Natural killer cell (primary cell): Measurements from ENCODE around the gene CDCP2. TPM values are rescaled to one million over a fixed set of nuclear protein-coding genes. Genes with fewer than 3 reads are reported as not detected.

ENCODE experiments used
- ATAC-seq, 3 donors: fragments of 150-1000 bp in 2 of 3; fragments of 200-7000 bp in 1 of 3; cut with Tn5 transposase; 1 replicate in 1 of 3; 2 replicates in 2 of 3; pipeline ENCODE4 v1.10.0; 2021; ENCODE audit warnings: mild to moderate bottlenecking in 2 of 3, moderate library complexity in 2 of 3
- DNase-seq, 2 donors: peaks; one replicate each; pipeline versions ENCODE4 v3.0.0 to v3.0.0-alpha.2; 2013 to 2021; ENCODE audit warnings: mixed read lengths in 1 of 2
- H3K27ac ChIP-seq: one replicate; pipeline ENCODE4 v1.5.1; 2013; ENCODE audit warnings: mild to moderate bottlenecking, low read length
- H3K27me3 ChIP-seq: one replicate; pipeline ENCODE4 v1.6.1; 2013; ENCODE audit warnings: low read length; ENCODE audit not compliant: control insufficient read depth, insufficient read depth
- H3K36me3 ChIP-seq: one replicate; pipeline ENCODE4 v1.6.1; 2013; ENCODE audit warnings: low read length; ENCODE audit not compliant: control insufficient read depth, insufficient read depth
- H3K4me1 ChIP-seq: one replicate; pipeline ENCODE4 v1.6.1; 2013; ENCODE audit warnings: low read length; ENCODE audit not compliant: control insufficient read depth, insufficient read depth
- H3K4me3 ChIP-seq: one replicate; pipeline ENCODE4 v1.5.1; 2013; ENCODE audit warnings: low read length
- H3K9me3 ChIP-seq: one replicate; pipeline ENCODE4 v1.6.1; 2013; ENCODE audit warnings: low read length; ENCODE audit not compliant: control insufficient read depth, insufficient read depth
- H3K27ac Mint-ChIP-seq, 2 donors: one replicate each; pipeline ENCODE4 v1.8.0; 2022; ENCODE audit warnings: mild to moderate bottlenecking in 2 of 2, mixed read lengths in 2 of 2, moderate library complexity in 1 of 2
- H3K27me3 Mint-ChIP-seq, 2 donors: one replicate each; pipeline ENCODE4 v1.8.0; 2022; ENCODE audit warnings: low read depth in 2 of 2, mixed read lengths in 2 of 2
- H3K36me3 Mint-ChIP-seq: one replicate; pipeline ENCODE4 v1.8.0; 2022; ENCODE audit warnings: mixed read lengths
- H3K4me1 Mint-ChIP-seq, 2 donors: one replicate each; pipeline ENCODE4 v1.8.0; 2022; ENCODE audit warnings: mixed read lengths in 2 of 2
- H3K4me3 Mint-ChIP-seq: one replicate; pipeline ENCODE4 v1.8.0; 2022; ENCODE audit warnings: mild to moderate bottlenecking, moderate library complexity, mixed read lengths
- H3K9me3 Mint-ChIP-seq, 2 donors: one replicate each; pipeline ENCODE4 v1.8.0; 2022; ENCODE audit warnings: mixed read lengths in 2 of 2
- CTCF ChIP-seq: fragments of 200-600 bp; IDR thresholded peaks from one replicate; pipeline ENCODE4 v1.8.0; 2022; ENCODE audit warnings: antibody characterized with exemption
- WGBS: methylation state at CpG from one replicate; pipeline ENCODE4 v1.1.7; 2013; ENCODE audit warnings: missing lambda C conversion rate; ENCODE audit not compliant: insufficient coverage; 5-methylcytosine and 5-hydroxymethylcytosine counted together
- intact Hi-C: fragments of 100-400 bp; cut with micrococcal nuclease; formaldehyde crosslinking; loops from one replicate; pipeline ENCODE4 v1.14.2; 2022
- total RNA-seq, 4 donors: library from RNA; stranded (reverse); fragments of 120-200 nt in 1 of 4; gene quantifications; one replicate each; pipeline versions ENCODE4 v1.2.3 to v1.2.4, GENCODE V29; 2013 to 2022

CDCP2 gene
- total RNA-seq, 3 donors from 2014 or later (not counting 1 experiment from before 2014, with no cell fraction given) = 0.30 TPM; not detected in 2

GRCh38 chr1:54088385-54088784 is 64.4 kb downstream of the CDCP2 start:
- Mint-ChIP-seq H3K4me3 (no peak overlapping the region), H3K36me3 (peaks cover 6% of the 10 kb centered on the region), H3K27ac (no peak overlapping the region), H3K27me3 (no peaks in the 10 kb centered on the region), H3K9me3 (no peaks in the 10 kb centered on the region), H3K4me1 (peaks cover 13 to 15% of the 10 kb centered on the region in 2 donors)
- DNase-seq (no peak), ATAC-seq (no peak)
- no peaks in the 10 kb centered on the region for H3K9me3 ChIP-seq
- no peak overlapping the region for H3K4me3 ChIP-seq
- no peak overlapping the region for H3K27ac ChIP-seq
- 75% methylated on average over 3 of the region's 5 CpGs for WGBS
- no peaks in the 10 kb centered on the region for H3K4me1 ChIP-seq
- H3K27me3 ChIP-seq = no peaks in the 10 kb centered on the region
- H3K36me3 ChIP-seq = peaks cover 19% of the 10 kb centered on the region
- TF ChIP-seq CTCF = no peak
- intact Hi-C loops = no loop called here

DNA sequence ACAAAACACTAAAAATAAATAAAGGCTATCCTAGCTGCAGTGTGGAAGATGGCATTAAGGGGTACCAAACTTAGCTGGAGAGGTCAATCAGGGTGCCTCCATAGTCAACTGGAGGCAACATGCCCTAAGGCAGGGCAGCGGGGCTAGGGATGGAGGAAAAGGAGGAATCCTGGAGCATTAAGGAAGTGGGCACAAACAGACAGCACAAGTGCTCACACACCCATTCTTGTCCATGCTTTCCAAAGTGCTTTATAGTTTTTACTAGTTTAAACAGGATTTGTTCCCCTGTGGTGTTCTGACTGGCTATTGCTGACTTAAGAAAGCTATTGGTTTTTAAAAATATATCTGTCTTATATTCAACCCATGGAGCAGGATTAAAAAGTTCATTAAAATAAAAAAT is 66.0 kb downstream of the CDCP2 start:
- peaks cover 13 to 21% of the 10 kb centered on the region in 2 donors for H3K4me1 Mint-ChIP-seq
- intact Hi-C loops = no loop called here
- 100% methylated on average over 1 of the region's 1 CpG for WGBS
- ATAC-seq = no peak
- DNase-seq = no peak
- no peaks in the 10 kb centered on the region for H3K9me3 Mint-ChIP-seq
- H3K36me3 Mint-ChIP-seq = peaks cover 4% of the 10 kb centered on the region
- peaks cover 19% of the 10 kb centered on the region for H3K36me3 ChIP-seq
- no peak for TF ChIP-seq CTCF
- H3K4me3 ChIP-seq = no peak overlapping the region
- no peaks in the 10 kb centered on the region for H3K27me3 ChIP-seq
- no peaks in the 10 kb centered on the region for H3K9me3 ChIP-seq
- no peaks in the 10 kb centered on the region for H3K27me3 Mint-ChIP-seq
- H3K27ac Mint-ChIP-seq = no peak overlapping the region
- no peaks in the 10 kb centered on the region for H3K4me1 ChIP-seq
- no peak overlapping the region for H3K4me3 Mint-ChIP-seq
- H3K27ac ChIP-seq = no peak overlapping the region

DNA sequence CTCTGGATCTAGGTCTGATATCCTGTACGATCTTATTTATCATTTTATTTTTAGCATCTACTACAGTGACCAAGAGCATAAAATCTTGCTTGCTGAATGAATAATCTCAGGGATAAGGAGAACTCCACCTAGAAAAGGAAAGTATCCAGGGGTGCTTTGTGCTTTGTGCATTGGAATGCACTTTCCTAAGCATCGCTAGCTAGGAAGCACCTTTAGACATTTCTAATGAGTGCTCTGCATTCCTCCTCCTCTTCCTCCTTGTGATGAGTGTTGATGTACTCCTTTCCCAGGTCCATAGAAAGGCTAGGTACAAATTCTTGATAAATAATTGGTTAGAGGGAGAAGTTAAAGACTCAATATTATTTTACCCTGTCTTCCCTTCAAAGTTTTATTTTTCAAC is 68.0 kb downstream of the CDCP2 start:
- TF ChIP-seq CTCF = no peak
- no peaks in the 10 kb centered on the region for H3K27me3 ChIP-seq
- H3K9me3 ChIP-seq = no peaks in the 10 kb centered on the region
- H3K4me3 Mint-ChIP-seq = no peak overlapping the region
- no CpG with 5 or more reads among the region's 2 CpGs for WGBS
- H3K27ac ChIP-seq = no peak overlapping the region
- no peaks in the 10 kb centered on the region for H3K9me3 Mint-ChIP-seq
- H3K27ac Mint-ChIP-seq = no peak overlapping the region
- intact Hi-C loops = no loop called here
- no peak overlapping the region for H3K4me3 ChIP-seq
- no peaks in the 10 kb centered on the region for H3K36me3 Mint-ChIP-seq
- ATAC-seq (no peak), DNase-seq (no peak)
- peaks cover 17% of the 10 kb centered on the region for H3K36me3 ChIP-seq
- H3K27me3 Mint-ChIP-seq = no peaks in the 10 kb centered on the region
- no peaks in the 10 kb centered on the region for H3K4me1 ChIP-seq
- peaks cover 18 to 25% of the 10 kb centered on the region in 2 donors for H3K4me1 Mint-ChIP-seq

Other genes starting within 250 kb of the CDCP2 start
- gene IFT25, start 207.3 kb downstream of the CDCP2 start, total RNA-seq = 10 to 100 TPM; 41.5 to 54.6 (median 41.6) TPM
- gene LRRC42, start 206.7 kb downstream of the CDCP2 start, total RNA-seq = 10 to 100 TPM in 2 of 3 donors, 1 to 10 TPM in 1; 8.9 to 11.1 (median 10.0) TPM
- not detected for gene LDLRAD1, start 134.8 kb downstream of the CDCP2 start, total RNA-seq
- gene TMEM59, start 99.8 kb downstream of the CDCP2 start, total RNA-seq = 100 to 1,000 TPM; 187 to 202 (median 199) TPM
- gene TCEANC2, start 99.4 kb downstream of the CDCP2 start, total RNA-seq = 1 to 10 TPM; 5.1 to 9.5 (median 7.3) TPM
- 1 to 10 TPM; 5.6 to 6.7 (median 6.2) TPM for gene CYB5RL, start 47.0 kb upstream of the CDCP2 start, total RNA-seq
- 10 to 100 TPM; 23.0 to 31.9 (median 28.8) TPM for gene MRPL37, start 47.2 kb upstream of the CDCP2 start, total RNA-seq